HepG2 (cell line): ENCODE results near the gene SULT1B1. TPM values are rescaled to one million over a fixed set of nuclear protein-coding genes. Genes with fewer than 3 reads are reported as not detected.
A peak's percentile ranks its signal among the peaks of the same experiment; 100 is the strongest.

Experiments used
- ATF7-NPFF ChIP-seq: sonication (generic); formaldehyde crosslinking; IDR thresholded peaks from 2 replicates; pipeline ENCODE4 v1.8.1; 2023; ENCODE audit warnings: mild to moderate bottlenecking, low read depth, missing genetic modification reagents, moderate library complexity
- CEBPG ChIP-seq: IDR thresholded peaks from 2 replicates; pipeline ENCODE4 v1.6.1; 2016
- ISX ChIP-seq: sonication (generic); formaldehyde crosslinking; conservative IDR thresholded peaks from 2 replicates; pipeline ENCODE4 v1.5.0; 2020; ENCODE audit warnings: missing genetic modification reagents
- JUN ChIP-seq: sonication (generic); formaldehyde crosslinking; IDR thresholded peaks from 2 replicates; pipeline ENCODE4 v1.4.0; 2020; ENCODE audit warnings: mild to moderate bottlenecking, missing genetic modification reagents
- KMT2A ChIP-seq: sonication (generic); formaldehyde crosslinking; IDR thresholded peaks from 2 replicates; pipeline ENCODE4 v1.4.0; 2020; ENCODE audit warnings: missing genetic modification reagents
- NFATC3 ChIP-seq: sonication (generic); formaldehyde crosslinking; IDR thresholded peaks from 2 replicates; pipeline ENCODE4 v1.5.1; 2020; ENCODE audit warnings: mild to moderate bottlenecking, missing genetic modification reagents
- ONECUT2 ChIP-seq: sonication (generic); formaldehyde crosslinking; IDR thresholded peaks from 2 replicates; pipeline ENCODE4 v1.4.0; 2020; ENCODE audit warnings: missing genetic modification reagents
- RELA ChIP-seq: sonication (generic); formaldehyde crosslinking; IDR thresholded peaks from 2 replicates; pipeline ENCODE4 v1.4.0; 2020; ENCODE audit warnings: missing genetic modification reagents
- TEAD2 ChIP-seq: sonication (generic); formaldehyde crosslinking; IDR thresholded peaks from 2 replicates; pipeline ENCODE4 v1.9.0; 2021; ENCODE audit warnings: missing genetic modification reagents
- ZBTB34 ChIP-seq: sonication (generic); formaldehyde crosslinking; IDR thresholded peaks from 2 replicates; pipeline ENCODE4 v1.8.0; 2022; ENCODE audit warnings: mild to moderate bottlenecking, missing genetic modification reagents
- ZBTB46 ChIP-seq: sonication (generic); formaldehyde crosslinking; IDR thresholded peaks from 2 replicates; pipeline ENCODE4 v1.4.0; 2020; ENCODE audit warnings: mild to moderate bottlenecking, missing genetic modification reagents, borderline replicate concordance
- ZFP90 ChIP-seq: sonication (generic); formaldehyde crosslinking; IDR thresholded peaks from 2 replicates; pipeline ENCODE4 v1.8.0; 2022; ENCODE audit warnings: missing genetic modification reagents, mild to moderate bottlenecking, inconsistent platforms, borderline replicate concordance
- ZNF510 ChIP-seq: sonication (generic); formaldehyde crosslinking; IDR thresholded peaks from 2 replicates; pipeline ENCODE4 v1.4.0; 2020; ENCODE audit warnings: low read depth, mild to moderate bottlenecking, missing genetic modification reagents
- ZNF772 ChIP-seq: sonication (generic); formaldehyde crosslinking; IDR thresholded peaks from 2 replicates; pipeline ENCODE4 v1.5.0; 2020; ENCODE audit warnings: mild to moderate bottlenecking, missing genetic modification reagents
- ZNF776 ChIP-seq: sonication (generic); formaldehyde crosslinking; IDR thresholded peaks from 2 replicates; pipeline ENCODE4 v1.4.0; 2020; ENCODE audit warnings: mild to moderate bottlenecking, missing genetic modification reagents
- polyA plus RNA-seq, 8 experiments: library from polyadenylated mRNA; depleted of rRNA in 3 of 8; stranded (reverse) in 7 of 8; unstranded in 1 of 8; fragments of >200 nt; fragmentation: Illumina TruSeq in 4 of 8; extraction: Trizol in 4 of 8; gene quantifications; 2 replicates each; pipeline versions ENCODE4 v1.2.1 to v1.2.3, GENCODE V29; 2011 to 2016; ENCODE audit warnings: low read depth in 4 of 8, missing spikeins in 1 of 8, mixed read lengths in 1 of 8; ENCODE audit not compliant: insufficient read depth in 1 of 8
- total RNA-seq, 5 experiments: library from RNA; depleted of rRNA; stranded (reverse); fragments of >200 nt; fragmentation: Illumina TruSeq; extraction: Trizol; gene quantifications; 2 replicates each; pipeline ENCODE4 v1.2.3, GENCODE V29; 2016; ENCODE audit warnings: low read depth in 1 of 5
- TF ChIP-seq, protein P1 (sequence below): sonication (generic); formaldehyde crosslinking; IDR thresholded peaks from 2 replicates; pipeline ENCODE4 v1.8.0; 2022; ENCODE audit warnings: mild to moderate bottlenecking, missing genetic modification reagents; ENCODE audit not compliant: insufficient replicate concordance
- TF ChIP-seq, protein P2 (sequence below): sonication (generic); formaldehyde crosslinking; IDR thresholded peaks from 2 replicates; pipeline ENCODE4 v1.5.0; 2020; ENCODE audit warnings: mild to moderate bottlenecking, missing genetic modification reagents, moderate library complexity
- TF ChIP-seq, protein P3 (sequence below): sonication (generic); formaldehyde crosslinking; IDR thresholded peaks from 2 replicates; pipeline ENCODE4 v1.8.0; 2022; ENCODE audit warnings: mild to moderate bottlenecking, missing genetic modification reagents, moderate library complexity
- TF ChIP-seq, protein P4 (sequence below): sonication (generic); formaldehyde crosslinking; IDR thresholded peaks from 2 replicates; pipeline ENCODE4 v1.4.0; 2020; ENCODE audit warnings: missing genetic modification reagents

Gene SULT1B1
- total and polyA plus RNA-seq, 2 of the 13 experiments (the other 11 are each of a cell fraction or from before 2014, with no cell fraction given), result 0.20 to 0.25 TPM

- TF ChIP-seq, protein P1, sequence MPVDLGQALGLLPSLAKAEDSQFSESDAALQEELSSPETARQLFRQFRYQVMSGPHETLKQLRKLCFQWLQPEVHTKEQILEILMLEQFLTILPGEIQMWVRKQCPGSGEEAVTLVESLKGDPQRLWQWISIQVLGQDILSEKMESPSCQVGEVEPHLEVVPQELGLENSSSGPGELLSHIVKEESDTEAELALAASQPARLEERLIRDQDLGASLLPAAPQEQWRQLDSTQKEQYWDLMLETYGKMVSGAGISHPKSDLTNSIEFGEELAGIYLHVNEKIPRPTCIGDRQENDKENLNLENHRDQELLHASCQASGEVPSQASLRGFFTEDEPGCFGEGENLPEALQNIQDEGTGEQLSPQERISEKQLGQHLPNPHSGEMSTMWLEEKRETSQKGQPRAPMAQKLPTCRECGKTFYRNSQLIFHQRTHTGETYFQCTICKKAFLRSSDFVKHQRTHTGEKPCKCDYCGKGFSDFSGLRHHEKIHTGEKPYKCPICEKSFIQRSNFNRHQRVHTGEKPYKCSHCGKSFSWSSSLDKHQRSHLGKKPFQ, result no peak
- TF ChIP-seq ATF7-NPFF (CRISPR knock-in tag), result 0 out of 2 replicates have a peak, but pooled peaks have one; percentile 17
- peak; percentile 64; the same call in 1 of the 2 replicates for TF ChIP-seq ZNF772 (CRISPR knock-in tag)
- TF ChIP-seq ZFP90 (CRISPR knock-in tag), result no peak
- TF ChIP-seq ONECUT2 (CRISPR knock-in tag), result no peak
- TF ChIP-seq ZBTB46 (CRISPR knock-in tag), result no peak
- no peak for TF ChIP-seq ISX
- peak; percentile 99 for TF ChIP-seq JUN (CRISPR knock-in tag)
- TF ChIP-seq ZNF776 (CRISPR knock-in tag), result no peak
- TF ChIP-seq ZNF510 (CRISPR knock-in tag), result no peak
- no peak for TF ChIP-seq TEAD2 (CRISPR knock-in tag)
- TF ChIP-seq CEBPG (CRISPR knock-in tag), result peak; percentile 52
- TF ChIP-seq, protein P2, sequence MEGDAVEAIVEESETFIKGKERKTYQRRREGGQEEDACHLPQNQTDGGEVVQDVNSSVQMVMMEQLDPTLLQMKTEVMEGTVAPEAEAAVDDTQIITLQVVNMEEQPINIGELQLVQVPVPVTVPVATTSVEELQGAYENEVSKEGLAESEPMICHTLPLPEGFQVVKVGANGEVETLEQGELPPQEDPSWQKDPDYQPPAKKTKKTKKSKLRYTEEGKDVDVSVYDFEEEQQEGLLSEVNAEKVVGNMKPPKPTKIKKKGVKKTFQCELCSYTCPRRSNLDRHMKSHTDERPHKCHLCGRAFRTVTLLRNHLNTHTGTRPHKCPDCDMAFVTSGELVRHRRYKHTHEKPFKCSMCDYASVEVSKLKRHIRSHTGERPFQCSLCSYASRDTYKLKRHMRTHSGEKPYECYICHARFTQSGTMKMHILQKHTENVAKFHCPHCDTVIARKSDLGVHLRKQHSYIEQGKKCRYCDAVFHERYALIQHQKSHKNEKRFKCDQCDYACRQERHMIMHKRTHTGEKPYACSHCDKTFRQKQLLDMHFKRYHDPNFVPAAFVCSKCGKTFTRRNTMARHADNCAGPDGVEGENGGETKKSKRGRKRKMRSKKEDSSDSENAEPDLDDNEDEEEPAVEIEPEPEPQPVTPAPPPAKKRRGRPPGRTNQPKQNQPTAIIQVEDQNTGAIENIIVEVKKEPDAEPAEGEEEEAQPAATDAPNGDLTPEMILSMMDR, result peak; percentile 45
- TF ChIP-seq KMT2A, result no peak
- TF ChIP-seq, protein P3, sequence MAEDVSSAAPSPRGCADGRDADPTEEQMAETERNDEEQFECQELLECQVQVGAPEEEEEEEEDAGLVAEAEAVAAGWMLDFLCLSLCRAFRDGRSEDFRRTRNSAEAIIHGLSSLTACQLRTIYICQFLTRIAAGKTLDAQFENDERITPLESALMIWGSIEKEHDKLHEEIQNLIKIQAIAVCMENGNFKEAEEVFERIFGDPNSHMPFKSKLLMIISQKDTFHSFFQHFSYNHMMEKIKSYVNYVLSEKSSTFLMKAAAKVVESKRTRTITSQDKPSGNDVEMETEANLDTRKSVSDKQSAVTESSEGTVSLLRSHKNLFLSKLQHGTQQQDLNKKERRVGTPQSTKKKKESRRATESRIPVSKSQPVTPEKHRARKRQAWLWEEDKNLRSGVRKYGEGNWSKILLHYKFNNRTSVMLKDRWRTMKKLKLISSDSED (CRISPR knock-in tag), result no peak
- no peak for TF ChIP-seq NFATC3 (CRISPR knock-in tag)
- TF ChIP-seq RELA (CRISPR knock-in tag), result no peak
- peak; percentile 52; the same call in 1 of the 2 replicates for TF ChIP-seq ZBTB34 (CRISPR knock-in tag)
- TF ChIP-seq, protein P4, sequence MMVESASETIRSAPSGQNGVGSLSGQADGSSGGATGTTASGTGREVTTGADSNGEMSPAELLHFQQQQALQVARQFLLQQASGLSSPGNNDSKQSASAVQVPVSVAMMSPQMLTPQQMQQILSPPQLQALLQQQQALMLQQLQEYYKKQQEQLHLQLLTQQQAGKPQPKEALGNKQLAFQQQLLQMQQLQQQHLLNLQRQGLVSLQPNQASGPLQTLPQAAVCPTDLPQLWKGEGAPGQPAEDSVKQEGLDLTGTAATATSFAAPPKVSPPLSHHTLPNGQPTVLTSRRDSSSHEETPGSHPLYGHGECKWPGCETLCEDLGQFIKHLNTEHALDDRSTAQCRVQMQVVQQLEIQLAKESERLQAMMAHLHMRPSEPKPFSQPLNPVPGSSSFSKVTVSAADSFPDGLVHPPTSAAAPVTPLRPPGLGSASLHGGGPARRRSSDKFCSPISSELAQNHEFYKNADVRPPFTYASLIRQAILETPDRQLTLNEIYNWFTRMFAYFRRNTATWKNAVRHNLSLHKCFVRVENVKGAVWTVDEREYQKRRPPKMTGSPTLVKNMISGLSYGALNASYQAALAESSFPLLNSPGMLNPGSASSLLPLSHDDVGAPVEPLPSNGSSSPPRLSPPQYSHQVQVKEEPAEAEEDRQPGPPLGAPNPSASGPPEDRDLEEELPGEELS (CRISPR knock-in tag), result peak; percentile 98
Measured at GRCh38 chr4:69781458-69782418, 21.3 kb upstream of the SULT1B1 start (continued).
